GM10266 (cell line): ENCODE measurements around the gene CCDC60.

Experiments used
- DNase-seq: peaks from one replicate; pipeline ENCODE4 v3.0.0; 2012; ENCODE audit errors: extremely low spot score
- CTCF ChIP-seq: IDR thresholded peaks from 2 replicates; pipeline ENCODE4 v1.5.1; 2012; ENCODE audit warnings: mild to moderate bottlenecking, low read depth; ENCODE audit not compliant: control insufficient read depth, insufficient read depth; ENCODE audit errors: missing control alignments

The CCDC60 gene

GRCh38 chr12:119412811-119413794 lies 78.6 kb downstream of the CCDC60 start:
- peak; percentile 78 for TF ChIP-seq CTCF
- peak; percentile 59 for DNase-seq

GRCh38 chr12:119415714-119416113 lies 81.2 kb downstream of the CCDC60 start:
- DNase-seq: no peak
- no peak for TF ChIP-seq CTCF

- DNase-seq: no peak
- TF ChIP-seq CTCF: no peak
Measured at GRCh38 chr12:119417440-119417839, 82.9 kb downstream of the CCDC60 start.

- no peak for TF ChIP-seq CTCF
- DNase-seq: no peak
Measured at GRCh38 chr12:119419381-119419780, 84.9 kb downstream of the CCDC60 start.

- TF ChIP-seq CTCF: no peak
- DNase-seq: no peak
Measured at GRCh38 chr12:119423285-119423684, 88.8 kb downstream of the CCDC60 start.

GRCh38 chr12:119425623-119426022 lies 91.1 kb downstream of the CCDC60 start:
- DNase-seq: no peak
- TF ChIP-seq CTCF: no peak

- TF ChIP-seq CTCF: no peak
- no peak for DNase-seq
Measured at GRCh38 chr12:119431151-119431550, 96.6 kb downstream of the CCDC60 start.
